T follicular helper cell (primary cell): ENCODE results near the gene PTPRN2.

Source experiments
- DNase-seq: peaks from one replicate; pipeline ENCODE4 v3.0.0-alpha.2; 2020; ENCODE audit warnings: low read depth

Gene PTPRN2

DNA sequence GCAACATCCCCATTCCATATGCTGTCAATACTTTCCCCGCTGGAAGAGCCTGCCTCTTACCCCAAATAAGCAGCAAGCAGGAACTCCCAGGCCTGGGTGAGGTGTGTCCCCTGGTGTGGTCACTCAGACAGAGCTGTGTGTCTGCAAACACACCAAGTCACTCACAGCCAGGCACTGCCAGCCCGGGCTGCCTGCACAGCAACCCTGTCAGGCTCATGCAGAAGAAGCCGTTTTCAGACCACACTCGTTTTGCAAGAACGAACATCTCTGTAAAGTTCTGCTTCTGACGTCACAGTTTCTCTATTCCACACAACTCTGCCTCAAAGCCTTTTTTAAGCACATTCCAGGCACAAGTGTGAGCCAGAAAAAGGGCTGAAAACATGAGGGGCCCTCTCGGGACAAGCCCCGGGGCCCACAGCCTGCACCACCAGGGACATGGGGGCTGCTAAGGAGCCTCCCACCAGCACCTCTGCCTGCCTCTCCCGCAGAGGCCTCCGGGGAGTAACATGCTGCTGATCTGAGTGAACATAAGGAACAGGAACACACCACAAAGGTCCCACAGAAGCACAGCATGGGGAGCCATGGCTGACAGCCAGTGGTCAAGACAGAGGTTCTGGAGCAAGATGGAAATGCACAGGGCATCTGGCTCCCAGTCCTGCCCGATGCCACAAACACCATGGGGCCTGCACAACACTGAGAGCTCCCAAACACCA, 11.4 kb downstream of the PTPRN2 start:
- DNase-seq, result no peak

DNA sequence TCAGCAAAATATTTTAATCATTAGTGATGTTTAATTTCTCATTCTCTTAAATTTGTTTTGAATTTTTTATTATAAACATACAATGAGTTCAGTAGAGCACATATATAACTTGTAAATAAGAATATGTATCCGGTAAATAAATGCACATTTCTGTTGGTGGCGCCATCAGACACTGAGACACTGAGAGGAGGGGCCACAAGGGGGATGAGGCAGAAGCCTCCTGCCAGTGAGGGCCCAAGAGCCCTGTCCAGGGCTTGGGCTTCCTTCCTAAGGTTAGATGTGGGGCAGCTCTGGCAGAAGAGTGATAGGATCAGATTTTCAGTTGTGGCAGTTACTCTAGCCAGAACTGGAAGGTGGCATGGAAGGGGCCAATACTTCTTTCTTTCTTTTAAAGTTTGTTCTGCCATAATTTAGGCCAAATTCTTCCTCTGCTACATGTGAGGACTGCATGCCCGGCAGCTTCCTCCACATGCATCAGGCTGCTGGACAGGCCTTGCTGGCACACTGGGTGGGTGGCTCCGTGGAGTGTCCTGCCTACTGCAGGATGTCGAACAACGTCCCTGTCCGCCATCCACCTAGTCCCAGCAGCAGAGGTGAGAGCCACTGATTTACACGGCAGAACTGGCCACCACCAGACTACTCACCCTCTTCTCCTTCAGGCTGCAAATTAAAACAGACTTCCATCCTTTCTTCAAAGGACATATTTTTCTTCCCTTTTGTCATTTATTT, 13.2 kb downstream of the PTPRN2 start:
- no peak for DNase-seq

- no peak for DNase-seq
These were observed 14.3 kb downstream of the PTPRN2 start for GRCh38 chr7:158573310-158573709.

DNA sequence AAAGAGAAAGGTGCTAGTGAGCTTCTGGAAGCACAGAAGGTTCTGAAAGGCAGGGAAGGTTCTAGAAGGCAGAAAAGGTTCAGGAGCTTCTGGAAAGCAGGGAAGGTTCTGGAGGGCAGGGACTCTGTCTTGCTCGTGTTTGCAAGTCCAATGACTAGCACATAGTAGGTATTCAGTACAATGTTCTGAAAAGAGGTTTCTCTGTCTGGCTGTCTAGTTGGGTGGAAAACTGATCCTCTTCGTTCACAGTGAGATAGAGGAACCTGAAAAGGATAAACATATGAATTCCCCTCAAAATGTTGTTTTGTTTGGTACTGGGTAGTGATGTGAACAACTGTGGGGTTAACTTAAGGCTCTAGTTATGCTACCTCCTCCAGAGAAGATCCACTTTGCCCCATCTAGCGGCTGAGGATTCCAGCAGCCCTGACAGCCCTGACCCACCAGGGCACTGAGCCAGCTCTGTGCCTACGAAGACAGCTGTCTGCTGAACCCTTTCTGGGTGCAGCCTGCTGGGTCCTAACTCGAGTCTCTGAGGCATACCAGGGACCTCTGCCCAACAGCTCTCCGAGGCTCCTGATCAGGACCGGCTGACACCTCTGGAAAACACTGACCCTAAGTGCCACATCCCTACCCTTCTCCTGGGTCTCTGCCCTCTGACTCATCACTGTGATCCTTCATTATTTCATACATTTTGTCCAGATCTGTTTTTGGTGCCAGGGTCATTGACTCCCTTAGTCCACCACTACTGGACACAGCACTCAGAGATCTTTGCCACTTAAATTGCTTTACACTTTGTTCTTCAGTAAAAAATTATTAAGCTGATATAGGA, 15.4 kb downstream of the PTPRN2 start:
- no peak for DNase-seq

- DNase-seq, result no peak
These were observed 17.0 kb downstream of the PTPRN2 start for GRCh38 chr7:158570449-158571170.

GRCh38 chr7:158569858-158570323, 17.7 kb downstream of the PTPRN2 start:
- no peak for DNase-seq

- DNase-seq, result no peak
These were observed 18.4 kb downstream of the PTPRN2 start for GRCh38 chr7:158568974-158569857.

GRCh38 chr7:158567153-158567603, 20.4 kb downstream of the PTPRN2 start:
- DNase-seq, result no peak

DNA sequence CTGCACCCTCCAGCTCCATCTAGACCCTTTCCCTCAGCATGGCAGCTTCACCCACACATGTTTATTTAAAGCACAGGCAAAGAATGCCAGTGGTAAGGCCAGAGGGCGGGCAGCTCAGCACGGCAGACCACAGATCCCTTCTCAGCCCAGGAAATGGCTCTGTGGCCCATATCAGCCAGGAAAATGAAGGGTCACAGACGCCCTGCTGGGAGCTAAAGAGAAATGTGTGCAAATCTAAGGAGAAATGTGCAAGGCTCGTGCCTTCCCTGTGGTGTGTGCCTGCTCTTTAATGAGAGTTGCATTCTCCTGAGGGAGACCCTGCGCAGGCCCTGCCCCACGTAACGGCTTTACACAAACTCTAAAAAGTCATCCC, 23.0 kb downstream of the PTPRN2 start:
- DNase-seq, result no peak

DNA sequence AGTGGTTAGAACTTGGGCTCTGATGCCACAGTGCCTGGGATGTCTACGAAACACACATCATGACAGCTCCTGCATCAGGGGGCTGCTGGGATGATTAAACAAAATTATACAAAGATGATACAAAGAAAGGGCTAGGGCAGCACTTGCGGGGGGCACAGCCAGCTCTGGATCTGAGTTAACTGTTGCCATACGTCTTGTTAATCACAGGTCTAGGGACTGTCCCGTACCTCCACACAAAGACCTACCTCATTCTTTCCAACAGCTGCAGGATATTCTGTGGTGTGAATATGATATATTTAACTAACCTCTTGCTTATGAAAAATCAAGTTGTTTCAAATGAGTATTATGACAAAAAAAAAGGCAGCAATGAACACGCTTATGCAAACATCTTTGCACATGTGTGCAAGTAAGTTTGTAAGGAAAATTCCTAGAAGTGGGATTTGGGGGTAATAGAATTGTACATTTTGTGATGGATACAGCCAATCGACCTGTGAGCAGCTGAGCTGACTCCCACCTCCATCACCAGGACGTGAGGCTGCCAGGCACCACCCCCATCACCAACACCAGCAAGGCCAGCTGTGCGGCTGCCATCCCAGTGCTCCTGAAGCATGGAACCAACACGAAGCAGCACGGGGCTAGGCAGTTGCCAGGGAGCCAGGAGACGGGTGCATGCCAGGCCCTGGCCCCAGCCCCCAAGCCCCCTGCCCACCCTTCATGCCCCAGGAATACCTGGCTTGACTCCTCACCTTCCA, 23.5 kb downstream of the PTPRN2 start:
- DNase-seq, result no peak

GRCh38 chr7:158563051-158563450, 24.6 kb downstream of the PTPRN2 start:
- no peak for DNase-seq

DNA sequence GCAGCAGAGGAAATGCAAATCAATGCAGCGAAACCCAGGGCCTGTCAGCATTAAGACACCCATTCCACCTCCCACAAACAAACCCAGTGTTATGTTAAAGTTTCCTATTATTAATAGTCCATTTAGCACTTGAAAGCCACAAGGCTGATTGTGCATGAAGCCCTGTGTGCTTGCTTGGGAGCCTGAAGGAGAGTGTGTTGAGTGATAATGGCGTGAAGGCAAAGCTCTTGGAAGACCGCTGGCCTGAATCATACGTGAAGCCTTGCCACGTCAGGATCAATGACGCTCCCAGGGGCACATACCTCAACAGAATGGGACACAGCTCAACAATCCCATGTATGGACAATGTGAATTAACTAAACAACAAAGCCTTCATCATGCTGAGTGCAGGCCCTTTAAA, 25.1 kb downstream of the PTPRN2 start:
- DNase-seq, result no peak

DNA sequence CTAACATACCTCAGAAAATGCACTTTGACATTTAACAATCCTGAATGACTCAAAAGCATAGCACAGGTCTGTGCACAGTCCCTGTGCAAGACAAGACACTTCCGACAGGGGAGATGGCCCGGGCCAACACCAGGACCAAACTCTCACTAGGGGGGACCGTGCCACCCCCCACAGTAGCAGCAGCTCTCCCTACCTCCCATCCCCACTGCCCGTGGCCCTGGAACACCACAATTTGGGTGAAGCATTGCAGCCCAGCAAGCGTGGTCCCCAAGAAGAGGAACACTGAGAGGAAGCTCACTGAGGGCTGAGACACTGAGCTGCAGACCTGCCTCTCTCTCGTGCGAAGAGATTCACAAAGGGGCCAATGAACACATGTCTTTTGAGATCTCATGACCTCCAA, 26.0 kb downstream of the PTPRN2 start:
- no peak for DNase-seq

- no peak for DNase-seq
These were observed 27.2 kb downstream of the PTPRN2 start for GRCh38 chr7:158560386-158560785.

GRCh38 chr7:158559356-158559755, 28.3 kb downstream of the PTPRN2 start:
- DNase-seq, result no peak

DNA sequence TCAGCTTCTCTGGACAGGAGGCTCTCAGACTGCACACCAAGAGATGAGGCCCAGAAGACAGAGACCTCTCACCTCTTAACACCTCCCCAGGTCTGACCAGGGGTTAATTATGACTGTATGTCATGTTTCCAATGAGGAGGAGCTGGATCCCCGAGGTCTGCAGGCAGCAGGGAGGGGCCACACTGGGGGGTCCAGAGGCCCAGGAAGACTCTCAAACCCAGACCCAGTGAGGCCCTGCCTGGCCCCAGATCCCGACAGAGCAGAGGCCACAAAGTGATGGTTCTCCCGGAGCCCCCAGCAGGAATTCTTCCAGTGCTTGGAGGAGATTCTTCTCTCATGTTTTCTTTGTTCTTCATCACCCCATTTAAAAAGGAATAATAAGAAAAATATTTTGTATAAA, 28.8 kb downstream of the PTPRN2 start:
- DNase-seq, result no peak

- DNase-seq, result no peak
These were observed 30.2 kb downstream of the PTPRN2 start for GRCh38 chr7:158557441-158557755.

DNA sequence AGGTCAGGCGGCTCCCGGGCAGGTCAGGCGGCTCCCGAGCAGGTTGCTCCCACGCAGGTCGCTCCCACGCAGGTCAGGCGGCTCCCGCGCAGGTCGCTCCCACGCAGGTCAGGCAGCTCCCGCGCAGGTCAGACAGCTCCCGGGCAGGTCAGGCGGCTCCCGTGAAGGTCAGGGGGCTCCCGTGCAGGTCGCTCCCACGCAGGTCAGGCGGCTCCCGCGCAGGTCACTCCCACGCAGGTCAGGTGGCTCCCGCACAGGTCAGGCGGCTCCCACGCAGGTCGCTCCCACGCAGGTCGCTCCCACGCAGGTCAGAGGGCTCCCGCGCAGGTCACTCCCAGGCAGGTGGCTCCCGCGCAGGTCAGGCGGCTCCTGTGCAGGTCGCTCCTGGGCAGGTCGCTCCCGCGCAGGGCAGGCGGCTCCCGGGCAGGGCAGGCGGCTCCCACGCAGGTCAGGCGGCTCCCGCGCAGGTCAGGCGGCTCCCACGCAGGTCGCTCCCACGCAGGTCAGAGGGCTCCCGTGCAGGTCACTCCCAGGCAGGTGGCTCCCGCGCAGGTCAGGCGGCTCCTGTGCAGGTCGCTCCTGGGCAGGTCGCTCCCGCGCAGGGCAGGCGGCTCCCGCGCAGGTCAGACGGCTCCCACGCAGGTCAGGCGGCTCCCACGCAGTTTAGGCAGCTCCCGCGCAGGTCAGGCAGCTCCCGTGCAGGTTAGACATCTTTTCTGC, 30.7 kb downstream of the PTPRN2 start:
- no peak for DNase-seq

- DNase-seq, result no peak
These were observed 32.5 kb downstream of the PTPRN2 start for GRCh38 chr7:158555034-158555520.
